ENCODE data around the gene HPDL. TPM values are rescaled to one million over a fixed set of nuclear protein-coding genes. Genes with fewer than 3 reads are reported as not detected.
A peak's percentile ranks its signal among the peaks of the same experiment; 100 is the strongest.

HPDL gene
- total RNA-seq, 2 donors from 2014 or later, result 0.41 to 1.5 TPM

GRCh38 chr1:45340816-45341466 is 14.2 kb downstream of the HPDL start:
- intact Hi-C loops (cut with DNase I), result no loop called here
- Histone ChIP-seq H3K4me1 (replicated peaks) (peaks cover 3% of the 10 kb centered on the region), H3K36me3 (peaks cover 0 to 6% of the 10 kb centered on the region in 2 donors), H3K27me3 (replicated peaks; ENCODE audit: insufficient read depth) (no peaks in the 10 kb centered on the region), H3K27ac (peak overlapping the region; percentile 93 to 97), H3K9me3 (no peaks in the 10 kb centered on the region), H3K4me3 (peak overlapping the region; percentile 82 to 84)
- TF ChIP-seq CTCF (IDR thresholded peaks at IDR 0.05) (no peak), POLR2A (IDR thresholded peaks at IDR 0.05) (no peak), POLR2AphosphoS5 (IDR thresholded peaks at IDR 0.05) (no peak)
- no peak for DNase-seq (ENCODE audit: low spot score)
- 14% methylated on average over 6 of the region's 6 CpGs for WGBS

- Histone ChIP-seq H3K4me1 (replicated peaks) (peaks cover 3% of the 10 kb centered on the region), H3K9me3 (no peaks in the 10 kb centered on the region), H3K4me3 (no peak overlapping the region), H3K36me3 (peaks cover 0 to 6% of the 10 kb centered on the region in 2 donors), H3K27ac (peak overlapping the region in 1 of 2 donors; percentile 39), H3K27me3 (replicated peaks; ENCODE audit: insufficient read depth) (no peaks in the 10 kb centered on the region)
- intact Hi-C loops (cut with DNase I), result no loop called here
- WGBS, result 88% methylated on average over 2 of the region's 2 CpGs
- TF ChIP-seq POLR2A (IDR thresholded peaks at IDR 0.05) (no peak), CTCF (IDR thresholded peaks at IDR 0.05) (no peak), POLR2AphosphoS5 (IDR thresholded peaks at IDR 0.05) (no peak)
- no peak for DNase-seq (ENCODE audit: low spot score)
Measured at GRCh38 chr1:45344499-45344898, 17.8 kb downstream of the HPDL start.

GRCh38 chr1:45345014-45345413 is 18.3 kb downstream of the HPDL start:
- 93% methylated on average over 13 of the region's 13 CpGs for WGBS
- intact Hi-C loops (cut with DNase I), result no loop called here
- Histone ChIP-seq H3K4me3 (no peak overlapping the region), H3K36me3 (peaks cover 0 to 6% of the 10 kb centered on the region in 2 donors), H3K27me3 (replicated peaks; ENCODE audit: insufficient read depth) (no peaks in the 10 kb centered on the region), H3K4me1 (replicated peaks) (peaks cover 3% of the 10 kb centered on the region), H3K27ac (peak overlapping the region in 1 of 2 donors; percentile 39), H3K9me3 (no peaks in the 10 kb centered on the region)
- TF ChIP-seq CTCF (IDR thresholded peaks at IDR 0.05), result no peak
- no peak for TF ChIP-seq POLR2A (IDR thresholded peaks at IDR 0.05)
- TF ChIP-seq POLR2AphosphoS5 (IDR thresholded peaks at IDR 0.05), result no peak
- DNase-seq (ENCODE audit: low spot score), result no peak

- peaks cover 3% of the 10 kb centered on the region for H3K4me1 ChIP-seq (replicated peaks)
- no peak for TF ChIP-seq CTCF (IDR thresholded peaks at IDR 0.05)
- no peak for TF ChIP-seq POLR2A (IDR thresholded peaks at IDR 0.05)
- TF ChIP-seq POLR2AphosphoS5 (IDR thresholded peaks at IDR 0.05), result no peak
- no peak overlapping the region for H3K4me3 ChIP-seq
- WGBS, result 81% methylated on average over 2 of the region's 2 CpGs
- DNase-seq (ENCODE audit: low spot score), result no peak
- intact Hi-C loops (cut with DNase I), result no loop called here
- no peaks in the 10 kb centered on the region for H3K9me3 ChIP-seq
- no peak overlapping the region for H3K27ac ChIP-seq
- peaks cover 0 to 6% of the 10 kb centered on the region in 2 donors for H3K36me3 ChIP-seq
- H3K27me3 ChIP-seq (replicated peaks; ENCODE audit: insufficient read depth), result no peaks in the 10 kb centered on the region
Measured at GRCh38 chr1:45346473-45346872, 19.8 kb downstream of the HPDL start.

DNA sequence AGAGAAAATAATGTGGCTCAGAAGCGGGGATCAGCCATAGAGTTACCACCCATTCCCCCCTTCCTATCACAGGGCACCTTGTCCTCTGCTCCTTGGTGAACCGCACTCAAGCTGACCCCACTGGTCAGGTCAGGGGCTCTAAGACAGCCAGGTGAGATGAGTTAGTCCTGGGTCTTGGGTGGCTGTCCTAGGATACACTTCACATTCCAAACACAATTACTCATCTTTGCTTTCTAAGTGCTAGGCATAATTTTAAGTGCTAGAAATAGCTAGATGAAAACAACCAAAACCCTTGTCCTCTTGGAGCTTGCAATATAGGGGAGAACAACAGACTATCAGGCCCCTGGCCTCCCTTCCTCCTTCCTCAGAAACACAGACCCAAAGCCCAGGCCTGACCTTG is 21.3 kb downstream of the HPDL start:
- WGBS, result 86% methylated on average over 2 of the region's 2 CpGs
- peak overlapping the region; percentile 59 to 65 for H3K27ac ChIP-seq
- intact Hi-C loops (cut with DNase I), result no loop called here

More for the DNA sequence above, 21.3 kb downstream of the HPDL start:
- Histone ChIP-seq H3K27me3 (replicated peaks; ENCODE audit: insufficient read depth) (no peaks in the 10 kb centered on the region), H3K4me1 (replicated peaks) (peaks cover 3% of the 10 kb centered on the region), H3K9me3 (no peaks in the 10 kb centered on the region), H3K4me3 (no peak overlapping the region), H3K36me3 (peaks cover 0 to 6% of the 10 kb centered on the region in 2 donors)
- TF ChIP-seq POLR2AphosphoS5 (IDR thresholded peaks at IDR 0.05) (no peak), POLR2A (IDR thresholded peaks at IDR 0.05) (no peak), CTCF (IDR thresholded peaks at IDR 0.05) (no peak)
- no peak for DNase-seq (ENCODE audit: low spot score)

Data from prostate gland (tissue), 2 donors.